DMS114 treated with DMSO at 0.1 percent for 48 hours (cell line): ENCODE data around the gene KIAA1549.

Source experiments
- DNase-seq: peaks from one replicate; lab custom pipeline; 2025; ENCODE audit not compliant: unreplicated experiment; lab: John Stamatoyannopoulos, UW

KIAA1549 gene

DNA sequence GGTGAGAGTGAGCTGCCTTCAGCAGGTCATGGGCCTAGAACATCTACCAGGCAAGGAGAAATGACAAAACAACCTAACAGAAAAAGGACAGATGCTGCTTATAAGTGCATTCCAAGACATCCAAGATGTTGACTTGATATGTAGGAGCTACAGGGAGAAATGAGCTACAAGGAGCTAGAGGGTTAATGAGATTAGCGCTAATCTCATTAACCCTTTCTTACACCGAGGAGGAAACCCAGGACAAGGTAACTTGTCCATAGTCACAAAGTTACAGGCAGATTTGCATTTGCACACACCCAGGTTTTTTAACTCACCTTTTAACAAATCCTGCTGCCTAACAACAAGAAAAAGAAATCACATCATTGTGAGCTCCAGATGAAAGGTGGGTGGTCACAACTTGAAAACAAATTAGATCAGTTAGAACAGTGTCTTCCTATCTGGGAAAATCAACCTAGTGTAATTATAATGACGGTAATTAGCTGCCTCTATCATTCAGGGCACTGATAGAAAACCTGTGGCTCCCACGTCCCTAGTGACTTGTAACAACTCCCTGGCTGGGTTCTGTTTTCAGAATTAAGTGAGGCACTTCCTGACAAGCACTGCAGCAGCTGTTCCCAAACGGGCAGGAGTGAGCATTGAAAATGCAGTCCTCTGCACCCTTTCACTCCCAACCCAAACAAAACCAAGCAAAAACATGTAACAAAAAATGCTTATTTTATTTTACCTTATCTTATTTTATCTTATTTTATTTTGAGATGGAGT lies 5.7 kb downstream of the KIAA1549 start:
- DNase-seq: no peak

DNA sequence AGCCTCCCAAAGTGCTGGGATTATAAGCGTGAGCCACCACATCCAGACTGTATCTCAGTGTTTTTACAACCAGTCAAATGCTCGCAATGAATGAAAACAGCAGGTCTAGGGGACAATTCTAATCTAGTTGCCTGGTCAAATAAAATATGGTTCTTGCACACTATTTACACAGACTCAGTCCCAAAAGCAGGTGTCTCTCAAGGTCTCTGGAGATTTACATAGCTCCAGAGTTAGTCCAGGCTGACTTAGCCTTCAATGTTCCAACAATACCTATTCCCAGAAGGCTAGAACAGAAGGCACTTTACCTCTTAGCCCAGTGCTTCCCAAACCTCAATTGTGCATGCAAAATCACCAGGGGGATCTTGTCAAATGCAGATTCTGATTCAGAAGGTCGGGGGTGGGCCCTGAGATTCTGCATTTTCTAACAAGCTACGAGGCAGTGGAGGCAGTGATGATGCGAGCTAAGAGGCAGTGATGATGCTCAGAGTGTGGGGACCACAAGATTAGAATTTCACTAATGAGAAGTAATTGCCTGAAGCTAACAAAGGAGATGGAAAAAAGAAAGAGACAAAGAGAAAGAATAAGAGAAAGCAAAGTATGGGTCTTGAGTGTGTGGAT lies 6.4 kb downstream of the KIAA1549 start:
- DNase-seq: no peak

DNA sequence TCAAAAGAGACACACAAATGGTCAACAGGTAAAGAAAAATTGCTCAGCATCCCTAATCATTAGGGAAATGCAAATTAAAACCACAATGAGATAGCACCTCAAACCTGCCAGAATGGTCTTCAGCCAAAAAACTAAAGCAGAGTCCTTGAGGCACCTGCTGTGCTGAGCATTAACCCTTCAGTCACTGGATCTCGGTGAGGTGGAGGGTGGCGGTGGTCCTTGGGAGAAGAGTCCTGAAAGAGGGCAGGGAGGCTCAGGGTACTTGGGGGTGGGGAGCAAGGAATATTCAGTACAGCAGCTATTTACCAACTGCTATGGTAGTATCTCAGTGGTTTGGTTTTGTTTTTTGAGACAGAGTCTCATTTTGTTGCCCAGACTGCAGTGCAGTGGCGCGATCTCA lies 7.1 kb downstream of the KIAA1549 start:
- DNase-seq: no peak

DNA sequence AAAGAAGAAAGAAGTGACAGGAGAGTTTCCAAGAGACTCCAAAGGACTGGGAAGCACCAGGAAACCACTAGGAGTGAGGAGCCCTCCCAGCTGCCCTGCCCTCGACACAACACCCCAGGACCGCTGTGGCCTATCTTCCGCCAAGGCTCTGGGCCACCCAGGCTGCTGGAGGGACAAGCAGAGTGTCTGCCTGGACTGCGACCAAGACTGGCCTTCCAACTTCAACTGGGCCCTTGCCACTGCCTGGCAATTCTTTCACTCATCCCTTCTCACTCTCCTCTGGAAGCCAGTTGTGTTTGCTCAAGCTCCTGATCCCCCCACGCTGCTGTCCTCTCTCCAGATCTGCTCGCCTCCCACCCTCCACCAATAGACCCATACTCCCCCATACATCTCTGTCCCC lies 10.2 kb downstream of the KIAA1549 start:
- DNase-seq: no peak

DNA sequence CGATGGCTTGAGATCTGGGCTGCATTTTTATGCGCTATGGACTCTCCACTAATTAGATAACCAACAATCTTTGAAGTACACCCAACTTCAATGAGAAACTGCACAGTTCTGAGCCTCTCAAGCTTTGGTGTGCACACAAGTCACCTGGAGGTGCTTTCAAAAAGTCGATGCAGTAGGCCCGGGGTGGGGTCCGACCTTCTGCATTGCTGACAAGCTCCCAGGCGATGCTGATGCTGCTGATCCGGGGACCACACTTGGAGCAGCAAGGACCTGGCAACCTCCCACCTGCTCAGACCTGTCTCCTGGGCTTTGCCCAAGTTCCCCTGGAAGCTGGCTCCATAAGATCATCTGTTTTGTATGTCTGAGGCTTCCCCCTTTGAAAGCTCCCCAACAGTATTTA lies 10.7 kb downstream of the KIAA1549 start:
- no peak for DNase-seq

DNA sequence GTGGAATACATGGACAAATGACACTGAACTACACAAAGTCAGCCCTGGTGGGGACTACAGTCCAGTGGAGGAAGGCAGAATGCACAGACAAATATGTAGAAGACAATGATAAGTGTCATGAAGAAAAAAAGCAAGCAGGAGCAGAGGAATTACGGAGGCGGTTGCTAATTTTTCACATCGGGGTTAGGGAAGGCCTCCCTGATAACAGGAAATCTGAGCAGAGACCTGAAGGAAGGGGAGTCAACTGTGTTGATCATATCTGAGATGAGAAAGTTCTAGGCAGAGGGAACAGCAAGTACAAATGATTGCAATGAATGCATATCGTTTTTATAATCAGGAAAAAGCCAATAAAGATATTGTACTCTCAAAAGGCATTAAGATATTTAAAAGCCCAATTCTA lies 14.0 kb downstream of the KIAA1549 start:
- no peak for DNase-seq

DNA sequence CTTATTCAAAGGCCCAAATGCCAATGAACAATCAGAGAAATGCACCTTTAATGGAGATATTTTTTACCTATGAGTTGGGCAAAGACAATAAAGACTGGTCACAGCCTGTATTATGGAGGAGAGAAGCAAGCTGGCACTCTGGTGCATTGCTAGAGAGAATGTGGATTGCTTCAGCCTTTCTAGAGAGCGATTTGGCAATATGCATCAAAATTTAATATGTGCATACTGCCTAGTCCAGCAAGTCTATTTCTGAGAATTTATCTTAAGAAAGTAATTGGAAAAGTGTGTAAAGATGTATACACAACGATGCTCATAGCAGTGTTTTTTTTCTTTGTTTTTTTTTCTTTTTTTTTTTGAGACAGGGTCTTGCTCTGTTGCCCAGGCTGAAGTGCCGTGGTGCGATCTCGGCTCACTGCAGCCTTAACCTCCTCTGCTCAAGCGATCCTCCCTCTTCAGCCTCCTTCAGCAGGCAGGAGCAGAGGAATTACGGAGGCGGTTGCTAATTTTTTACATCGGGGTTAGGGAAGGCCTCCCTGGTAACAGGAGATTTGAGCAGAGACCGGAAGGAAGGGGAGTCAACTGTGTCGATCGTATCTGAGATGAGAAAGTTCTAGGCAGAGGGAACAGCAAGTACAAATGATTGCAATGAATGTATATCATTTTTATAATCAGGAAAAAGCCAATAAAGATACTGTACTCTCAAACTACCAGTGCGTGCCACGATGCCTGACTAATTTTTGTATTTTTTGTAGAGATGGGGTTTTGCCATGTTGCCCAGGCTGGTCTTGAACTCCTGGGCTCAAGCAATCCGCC lies 16.4 kb downstream of the KIAA1549 start:
- DNase-seq: no peak

DNA sequence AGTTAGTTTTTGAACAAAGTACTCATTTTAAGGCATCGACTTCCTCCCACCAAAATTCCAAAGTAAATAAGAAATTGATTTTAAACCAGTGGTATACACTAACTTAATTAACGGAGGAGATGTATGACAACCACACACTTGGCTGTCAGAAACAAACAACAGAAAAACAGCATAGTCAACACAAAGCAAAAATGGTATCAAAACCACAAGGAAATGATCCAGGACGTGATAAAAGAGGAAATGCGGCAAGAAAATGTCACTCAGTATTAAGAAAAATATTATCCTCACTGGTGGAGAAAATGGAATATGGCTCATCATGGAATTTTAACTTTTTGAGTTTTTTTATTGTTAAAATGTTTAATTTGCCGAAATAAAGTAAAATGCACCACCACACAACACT lies 17.5 kb downstream of the KIAA1549 start:
- no peak for DNase-seq

DNA sequence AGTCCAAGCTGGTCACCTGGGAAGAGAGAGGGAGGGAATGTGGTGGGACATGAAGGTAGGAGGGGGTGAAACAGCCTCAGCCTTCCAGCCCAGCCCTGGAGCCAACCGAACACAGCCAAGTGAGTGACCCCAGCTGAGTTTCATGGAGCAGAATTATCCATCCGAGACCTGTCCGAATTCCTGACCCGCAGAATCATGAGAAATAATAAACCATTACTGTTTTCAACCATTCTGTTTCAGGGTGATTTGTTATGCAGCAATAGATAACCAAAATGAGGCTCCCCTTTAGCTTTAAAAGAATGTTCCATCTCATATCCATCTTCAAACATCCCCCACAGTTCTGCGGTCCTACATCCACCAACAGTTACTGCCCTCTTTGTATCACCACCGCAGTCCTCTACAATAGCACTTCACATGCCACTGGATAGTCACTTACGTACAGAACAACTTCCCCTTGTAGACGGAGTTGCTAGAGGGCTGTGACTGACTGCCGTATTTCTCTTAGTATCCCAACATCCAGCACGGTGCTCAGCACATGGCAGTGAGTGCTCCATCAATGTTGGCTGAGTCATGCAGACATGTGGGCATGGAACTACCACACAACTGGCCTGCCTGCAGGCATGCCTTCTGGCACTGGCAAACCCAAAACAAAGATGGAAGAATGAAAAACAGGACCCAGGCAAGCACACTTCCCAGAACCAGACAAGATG lies 18.5 kb downstream of the KIAA1549 start:
- no peak for DNase-seq

DNA sequence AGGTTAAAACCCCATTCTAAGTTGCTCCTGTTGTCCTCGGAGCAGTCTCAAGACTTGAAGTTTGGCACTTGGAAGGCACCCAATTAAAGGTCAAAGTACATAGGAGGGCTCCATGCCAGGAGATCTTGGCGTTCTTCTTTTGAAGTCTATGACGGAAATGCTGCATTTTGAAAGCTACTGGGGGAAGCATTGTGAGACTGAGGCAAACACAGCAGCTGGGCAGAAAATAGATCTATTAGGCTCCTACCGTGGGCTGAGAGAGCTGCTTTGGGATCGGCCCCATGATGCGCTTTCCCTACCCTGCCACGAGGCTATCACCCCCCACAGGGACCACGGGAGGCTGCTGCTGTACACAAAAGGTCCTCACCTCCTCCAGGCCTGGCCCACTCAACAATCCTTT lies 20.0 kb downstream of the KIAA1549 start:
- DNase-seq: no peak

DNA sequence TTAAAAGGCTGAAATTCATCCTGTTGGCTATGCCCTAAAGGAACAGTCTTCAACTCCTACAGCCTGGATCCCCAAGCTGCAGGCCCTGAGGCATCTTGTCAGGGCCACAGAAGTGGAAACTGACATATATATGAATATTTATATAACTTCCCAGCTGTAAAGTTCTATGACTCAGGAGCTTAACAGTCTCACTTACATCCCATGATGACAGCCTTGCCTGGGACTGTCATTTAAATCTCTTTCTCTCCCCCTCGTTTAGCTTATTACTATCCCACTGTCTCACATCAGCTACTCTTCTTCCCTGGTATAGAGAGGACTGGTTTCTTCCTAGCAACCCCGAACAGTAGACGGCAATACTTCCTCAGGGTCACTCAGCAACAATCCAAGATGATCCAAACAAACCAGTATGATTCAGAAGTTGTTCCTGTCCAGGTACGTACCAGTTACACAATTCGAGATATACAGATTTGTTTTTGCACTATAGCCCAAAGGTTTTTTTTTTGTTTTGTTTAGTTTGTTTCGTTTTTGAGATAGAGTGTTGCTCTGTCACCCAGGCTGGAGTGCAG lies 22.7 kb downstream of the KIAA1549 start:
- DNase-seq: no peak

DNA sequence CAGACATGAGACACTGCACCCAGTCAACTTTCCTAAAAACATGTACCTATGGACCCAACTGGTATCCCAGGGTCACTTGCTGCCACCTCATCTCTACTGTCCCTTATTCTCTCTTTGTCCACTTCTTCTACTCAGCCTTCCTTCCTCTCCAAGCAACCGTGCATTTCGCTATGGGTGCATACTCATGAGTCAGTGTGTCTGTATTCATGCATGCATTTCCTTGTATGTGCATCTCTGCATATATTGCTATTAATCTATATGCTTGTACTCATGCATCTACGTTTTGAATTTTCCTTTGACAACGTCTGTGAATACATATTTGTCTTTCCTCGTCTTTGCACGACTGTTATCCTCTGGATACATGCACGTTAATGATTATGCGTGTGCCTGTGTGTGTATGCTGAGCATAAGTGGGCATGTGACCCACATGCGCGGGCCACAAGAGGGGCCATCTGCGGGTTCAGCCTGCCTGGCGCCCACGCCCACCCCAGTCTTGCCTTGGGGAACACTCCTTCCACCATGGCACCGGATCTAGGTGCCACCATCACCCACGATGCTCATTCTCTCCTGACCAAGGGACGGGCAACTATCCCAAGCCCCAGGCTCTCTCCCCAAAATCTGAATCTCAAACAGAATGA lies 23.3 kb downstream of the KIAA1549 start:
- no peak for DNase-seq

DNA sequence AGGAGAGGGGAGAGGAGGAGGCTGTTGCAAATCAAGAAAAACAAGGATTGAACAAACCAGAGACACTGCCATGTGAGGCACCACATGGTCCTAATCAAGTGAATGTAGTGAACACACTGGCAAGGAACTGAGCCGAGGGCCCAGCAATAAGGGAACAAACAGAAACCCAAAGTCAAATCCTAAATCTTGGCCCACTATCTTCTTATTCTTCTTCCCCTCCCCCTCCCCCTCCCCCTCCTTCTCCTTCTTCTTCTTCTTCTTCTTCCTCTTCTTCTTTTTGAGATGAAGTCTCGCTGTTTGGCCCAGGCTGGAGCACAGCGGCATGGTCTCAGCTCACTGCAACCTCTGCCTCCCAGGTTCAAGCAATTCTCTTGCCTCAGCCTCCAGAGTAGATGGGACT lies 24.0 kb downstream of the KIAA1549 start:
- no peak for DNase-seq

DNA sequence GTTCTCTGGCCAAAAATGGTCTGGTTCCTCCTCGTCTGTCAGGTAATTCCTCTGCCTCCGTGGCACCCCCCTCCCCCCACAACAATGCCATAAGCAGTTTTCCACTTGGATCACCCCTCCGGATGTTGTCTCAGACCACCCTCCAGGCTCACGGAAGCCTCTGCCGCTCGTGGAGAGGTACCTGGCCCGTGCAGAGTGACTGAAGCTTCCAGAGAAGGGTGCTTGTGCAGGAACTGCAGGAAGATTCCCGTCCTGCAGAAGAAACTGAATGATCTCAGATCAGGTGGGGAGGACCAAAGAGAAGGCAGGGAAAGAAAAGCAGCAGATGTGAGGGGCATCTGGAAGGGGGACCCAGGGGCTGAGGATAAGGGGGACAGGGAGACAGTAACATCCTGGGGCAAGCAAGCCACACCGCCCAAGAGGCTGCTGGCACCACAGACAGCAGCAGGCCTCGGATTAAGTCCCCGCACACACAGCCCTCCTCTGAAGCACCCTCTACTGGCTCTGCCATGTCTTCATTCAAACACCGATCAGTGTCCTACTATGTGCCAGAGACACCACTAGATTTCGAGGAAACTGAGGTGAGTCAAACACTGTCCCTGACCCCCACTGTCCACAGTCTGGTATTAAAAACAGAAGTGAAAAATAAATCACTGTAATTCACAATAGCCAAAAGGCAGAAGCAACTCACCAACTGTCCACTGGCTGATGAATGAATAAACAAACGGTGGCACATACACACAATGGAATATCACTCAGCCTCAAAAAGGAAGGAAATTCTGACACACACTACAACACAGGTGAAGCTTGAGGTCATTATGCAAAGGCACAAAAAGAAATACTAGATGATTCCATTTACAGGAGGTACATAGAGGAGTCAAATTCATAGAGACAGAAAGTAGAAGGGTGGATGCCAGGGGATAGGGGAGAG lies 26.4 kb downstream of the KIAA1549 start:
- no peak for DNase-seq

DNA sequence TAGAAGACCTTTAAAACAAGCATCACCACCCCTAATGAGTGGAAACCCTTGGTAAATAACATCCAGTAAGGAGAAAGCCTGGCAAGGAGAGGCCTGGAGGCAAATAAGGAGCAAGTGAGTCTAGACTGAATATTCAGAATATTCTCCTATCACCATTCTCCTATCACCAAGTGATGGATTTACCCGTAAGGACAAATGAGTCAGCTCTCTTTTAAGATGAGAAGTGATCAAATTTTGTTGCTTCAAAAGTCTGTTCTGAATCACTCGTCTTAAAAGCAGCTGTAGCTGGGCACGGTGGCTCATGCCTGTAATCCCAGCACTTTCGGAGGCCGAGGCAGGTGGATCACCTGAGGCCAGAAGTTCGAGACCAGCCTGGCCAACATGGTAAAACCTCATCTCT lies 28.4 kb downstream of the KIAA1549 start:
- no peak for DNase-seq

DNA sequence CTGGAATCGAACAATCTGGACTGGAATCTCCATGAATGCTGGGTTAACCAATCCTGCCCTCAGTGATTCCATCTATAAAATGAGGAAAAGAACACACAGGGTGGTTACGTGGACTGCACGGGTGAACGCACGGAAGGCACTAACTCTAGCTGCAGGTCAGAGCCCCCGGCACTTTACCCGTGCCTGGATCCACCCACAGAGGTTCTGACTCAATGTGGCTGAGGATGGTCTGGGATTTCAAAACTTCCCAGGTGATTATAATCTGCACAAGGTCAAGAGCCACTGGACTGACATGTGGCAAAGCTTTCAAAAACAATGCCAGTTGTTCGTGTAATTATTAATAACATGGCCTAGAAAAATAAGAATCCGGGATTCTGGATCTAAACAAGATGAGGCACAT lies 29.2 kb downstream of the KIAA1549 start:
- no peak for DNase-seq

DNA sequence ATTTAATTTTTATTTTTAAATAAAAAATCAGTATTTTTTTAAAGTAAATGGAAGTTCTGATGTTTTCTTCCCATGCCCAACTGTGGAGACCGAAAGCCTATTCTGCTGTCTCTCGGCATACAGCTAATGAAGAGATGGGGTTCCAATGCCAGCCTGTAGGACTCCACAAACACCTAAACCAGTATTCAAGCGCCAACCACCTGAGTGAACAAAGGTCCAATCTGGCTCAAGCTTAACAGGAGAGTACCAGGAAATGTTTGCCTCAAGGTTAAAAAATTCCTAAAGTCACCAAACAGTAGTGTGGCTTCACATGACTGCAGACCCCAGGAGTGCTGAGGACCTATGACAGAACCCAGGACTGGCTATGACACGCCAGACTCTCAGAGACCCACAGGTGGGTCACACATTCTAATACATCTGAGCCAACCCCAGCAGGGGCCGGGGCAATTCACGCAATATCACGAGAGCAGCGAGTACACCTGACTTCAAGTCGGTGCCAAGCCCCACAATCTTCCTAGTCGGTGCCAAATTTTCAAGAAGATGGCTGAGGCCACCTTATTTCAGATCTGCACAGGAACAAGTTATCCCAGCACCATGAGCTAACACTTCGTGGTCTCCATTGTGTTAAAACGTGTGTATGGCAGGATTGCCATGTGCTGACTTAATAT lies 31.6 kb downstream of the KIAA1549 start:
- no peak for DNase-seq

DNA sequence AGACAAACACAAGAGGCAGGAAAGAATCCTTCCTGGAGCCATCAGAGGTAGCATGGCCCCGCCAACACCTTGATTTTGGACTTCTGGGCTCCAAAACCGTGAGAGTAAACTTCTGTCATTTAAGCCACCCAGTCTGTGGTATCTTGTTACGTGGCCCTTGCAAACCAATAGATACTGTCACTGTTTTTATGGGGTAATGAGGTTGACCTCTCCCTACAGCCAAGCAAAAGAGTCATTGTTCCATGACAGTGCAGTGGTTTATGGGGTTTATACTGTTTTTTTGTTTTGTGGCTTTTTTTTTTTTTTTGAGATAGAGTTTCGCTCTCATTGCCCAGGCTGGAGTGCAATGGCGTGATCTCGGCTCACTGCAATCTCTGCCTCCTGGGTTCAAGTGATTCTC lies 32.8 kb downstream of the KIAA1549 start:
- DNase-seq: no peak

DNA sequence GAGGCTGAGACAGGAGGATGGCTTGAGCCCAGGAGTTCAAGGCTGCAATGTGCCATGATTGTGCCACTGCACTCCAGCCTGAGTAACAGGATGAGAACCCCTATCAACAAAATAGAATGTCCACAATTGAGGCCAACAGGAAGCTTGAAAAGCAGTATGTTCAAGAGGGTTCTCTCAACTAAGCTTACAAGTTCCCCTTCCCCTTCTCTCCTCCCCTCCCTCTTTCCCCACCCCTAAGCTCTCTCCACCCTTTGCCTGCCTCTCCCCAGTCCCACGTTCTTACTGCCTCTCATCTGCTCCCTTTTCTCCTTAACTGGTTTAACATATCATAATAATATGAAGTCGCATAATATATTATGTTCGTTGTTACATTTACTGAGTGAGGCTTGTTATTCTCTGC lies 35.4 kb downstream of the KIAA1549 start:
- DNase-seq: no peak
